ENCODE data around the gene S1PR1. TPM values are rescaled to one million over a fixed set of nuclear protein-coding genes. Genes with fewer than 3 reads are reported as not detected.

S1PR1 gene
- total RNA-seq, 1 donor from 2014 or later = 0.29 TPM

GRCh38 chr1:101247404-101248287, 10.8 kb downstream of the S1PR1 start:
- no peak for TF ChIP-seq CTCF (conservative IDR thresholded peaks at IDR 0.05; ENCODE audit: low read depth, low read length)
- H3K4me3 ChIP-seq (ENCODE audit: low read depth, low read length) = no peak overlapping the region
- DNase-seq (ENCODE audit: low read depth) = no peak

- no peak for TF ChIP-seq CTCF (conservative IDR thresholded peaks at IDR 0.05; ENCODE audit: low read depth, low read length)
- no peak overlapping the region for H3K4me3 ChIP-seq (ENCODE audit: low read depth, low read length)
- no peak for DNase-seq (ENCODE audit: low read depth)
These were observed 13.4 kb downstream of the S1PR1 start for GRCh38 chr1:101250222-101250621.

GRCh38 chr1:101250656-101251272, 13.9 kb downstream of the S1PR1 start:
- DNase-seq (ENCODE audit: low read depth) = no peak
- no peak overlapping the region for H3K4me3 ChIP-seq (ENCODE audit: low read depth, low read length)
- no peak for TF ChIP-seq CTCF (conservative IDR thresholded peaks at IDR 0.05; ENCODE audit: low read depth, low read length)

- DNase-seq (ENCODE audit: low read depth) = no peak
- no peak for TF ChIP-seq CTCF (conservative IDR thresholded peaks at IDR 0.05; ENCODE audit: low read depth, low read length)
- no peak overlapping the region for H3K4me3 ChIP-seq (ENCODE audit: low read depth, low read length)
These were observed 14.7 kb downstream of the S1PR1 start for GRCh38 chr1:101251504-101251903.

GRCh38 chr1:101253976-101254674, 17.3 kb downstream of the S1PR1 start:
- DNase-seq (ENCODE audit: low read depth) = no peak
- no peak for TF ChIP-seq CTCF (conservative IDR thresholded peaks at IDR 0.05; ENCODE audit: low read depth, low read length)
- H3K4me3 ChIP-seq (ENCODE audit: low read depth, low read length) = no peak overlapping the region

GRCh38 chr1:101257500-101258325, 20.9 kb downstream of the S1PR1 start:
- TF ChIP-seq CTCF (conservative IDR thresholded peaks at IDR 0.05; ENCODE audit: low read depth, low read length) = no peak
- DNase-seq (ENCODE audit: low read depth) = no peak
- no peak overlapping the region for H3K4me3 ChIP-seq (ENCODE audit: low read depth, low read length)
